Measurements from ENCODE around the gene AKAP5.

DNA sequence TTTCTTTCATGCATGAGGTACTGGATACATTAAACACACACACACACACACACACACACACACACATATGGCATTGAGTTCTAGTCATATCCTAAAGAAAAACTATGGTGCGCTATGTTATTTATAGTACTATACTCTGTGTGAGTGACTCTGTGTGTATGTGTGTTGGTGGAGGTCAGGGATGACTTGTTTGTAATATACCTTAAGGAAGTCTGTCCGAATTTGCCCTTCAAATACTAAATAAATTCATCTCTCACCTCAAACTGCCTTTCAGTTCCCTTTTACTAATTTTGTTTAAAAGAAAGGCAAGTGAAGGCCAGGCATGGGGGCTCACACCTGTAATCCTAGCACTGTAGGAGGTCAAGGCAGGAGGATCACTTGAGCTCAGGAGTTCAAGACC, 2.1 kb upstream of the AKAP5 start:
- no peak for TF ChIP-seq EZH2phosphoT487 (IDR thresholded peaks at IDR 0.05; ENCODE audit: insufficient read depth, low read depth)
- TF ChIP-seq EZH2 (IDR thresholded peaks at IDR 0.05; ENCODE audit: insufficient read depth, poor library complexity, severe bottlenecking): no peak
